ENCODE results near the gene C1orf50.
A peak's percentile ranks its signal among the peaks of the same experiment; 100 is the strongest.

C1orf50 gene

DNA sequence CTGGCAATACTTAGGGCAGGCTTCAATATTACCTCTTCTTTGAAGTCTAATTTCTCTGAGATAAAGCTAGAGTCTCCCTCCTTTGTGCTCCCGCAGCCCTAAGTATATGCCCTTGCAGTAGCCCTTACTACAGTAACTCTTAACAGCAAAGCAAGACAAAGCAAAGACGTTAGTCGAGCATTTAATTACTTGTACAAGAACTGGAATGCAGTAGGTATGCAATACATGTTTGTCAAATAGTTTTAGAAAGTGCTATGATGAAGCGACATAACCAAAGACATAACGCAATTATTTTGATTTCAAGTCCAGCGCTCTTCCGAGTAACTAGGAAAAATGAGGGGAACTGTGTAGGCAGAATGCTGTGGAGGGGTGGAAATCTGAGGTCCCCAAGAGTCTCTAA, 1.8 kb upstream of the C1orf50 start (continued):
- TF ChIP-seq, protein P1, sequence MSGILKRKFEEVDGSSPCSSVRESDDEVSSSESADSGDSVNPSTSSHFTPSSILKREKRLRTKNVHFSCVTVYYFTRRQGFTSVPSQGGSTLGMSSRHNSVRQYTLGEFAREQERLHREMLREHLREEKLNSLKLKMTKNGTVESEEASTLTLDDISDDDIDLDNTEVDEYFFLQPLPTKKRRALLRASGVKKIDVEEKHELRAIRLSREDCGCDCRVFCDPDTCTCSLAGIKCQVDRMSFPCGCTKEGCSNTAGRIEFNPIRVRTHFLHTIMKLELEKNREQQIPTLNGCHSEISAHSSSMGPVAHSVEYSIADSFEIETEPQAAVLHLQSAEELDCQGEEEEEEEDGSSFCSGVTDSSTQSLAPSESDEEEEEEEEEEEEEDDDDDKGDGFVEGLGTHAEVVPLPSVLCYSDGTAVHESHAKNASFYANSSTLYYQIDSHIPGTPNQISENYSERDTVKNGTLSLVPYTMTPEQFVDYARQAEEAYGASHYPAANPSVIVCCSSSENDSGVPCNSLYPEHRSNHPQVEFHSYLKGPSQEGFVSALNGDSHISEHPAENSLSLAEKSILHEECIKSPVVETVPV (CRISPR knock-in tag; IDR thresholded peaks at IDR 0.05), result no peak
- TF ChIP-seq TCF4 (CRISPR knock-in tag; IDR thresholded peaks at IDR 0.05; ENCODE audit: borderline replicate concordance) (no peak), CSDC2 (CRISPR knock-in tag; IDR thresholded peaks at IDR 0.05) (no peak), TOX (CRISPR knock-in tag; IDR thresholded peaks at IDR 0.05; ENCODE audit: borderline replicate concordance) (no peak)

DNA sequence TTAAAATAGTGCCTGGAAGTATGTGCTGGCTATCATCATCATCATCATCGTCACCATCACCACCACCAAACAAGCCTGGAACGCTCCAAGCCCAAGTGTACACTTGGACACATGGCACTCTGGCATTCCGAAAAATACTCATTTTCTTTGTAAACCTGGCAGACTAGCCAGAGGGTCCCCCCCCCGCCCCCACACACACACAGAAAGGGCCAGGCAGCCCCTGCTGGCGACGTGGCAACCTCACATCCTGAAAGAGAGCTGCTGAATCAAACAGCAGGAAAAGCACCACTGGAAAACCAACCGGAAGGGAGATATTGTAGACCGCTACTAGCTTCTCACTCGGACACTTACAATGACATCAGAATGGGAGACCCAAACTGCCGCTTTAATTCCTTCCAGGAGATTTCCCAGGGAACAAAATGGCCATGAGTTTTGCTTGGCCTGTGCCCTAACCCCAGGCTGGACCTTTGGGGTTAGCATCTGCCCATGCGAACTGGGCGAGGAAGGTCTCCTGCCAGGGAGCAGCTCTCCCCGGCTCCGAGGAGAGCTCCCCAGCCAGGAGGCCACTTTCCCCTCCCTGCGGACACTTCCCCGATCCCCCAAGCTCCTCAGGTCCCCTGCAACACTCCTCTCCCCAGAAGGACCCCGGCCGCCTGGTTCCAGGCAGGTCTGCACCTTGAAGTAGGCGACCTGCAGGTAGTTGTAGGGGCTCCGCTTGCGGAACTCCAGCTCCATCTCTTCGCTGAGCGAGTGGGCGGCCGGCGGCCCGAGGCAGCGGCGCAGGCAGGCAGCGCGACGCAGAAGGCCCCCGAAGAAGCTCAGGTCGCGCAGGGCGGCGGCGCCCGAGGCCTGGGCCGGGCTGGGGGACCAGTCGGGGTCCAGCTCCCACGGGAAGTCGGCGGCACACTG, 963 bp upstream of the C1orf50 start:
- peak; percentile 61 for ATAC-seq
- TF ChIP-seq ISL1 (CRISPR knock-in tag; IDR thresholded peaks at IDR 0.05) (no peak), ZFP30 (CRISPR knock-in tag; IDR thresholded peaks at IDR 0.05) (0 out of 2 replicates have a peak, but pooled peaks have one; percentile 26), CSDC2 (CRISPR knock-in tag; IDR thresholded peaks at IDR 0.05) (no peak)
- TF ChIP-seq, protein P2, sequence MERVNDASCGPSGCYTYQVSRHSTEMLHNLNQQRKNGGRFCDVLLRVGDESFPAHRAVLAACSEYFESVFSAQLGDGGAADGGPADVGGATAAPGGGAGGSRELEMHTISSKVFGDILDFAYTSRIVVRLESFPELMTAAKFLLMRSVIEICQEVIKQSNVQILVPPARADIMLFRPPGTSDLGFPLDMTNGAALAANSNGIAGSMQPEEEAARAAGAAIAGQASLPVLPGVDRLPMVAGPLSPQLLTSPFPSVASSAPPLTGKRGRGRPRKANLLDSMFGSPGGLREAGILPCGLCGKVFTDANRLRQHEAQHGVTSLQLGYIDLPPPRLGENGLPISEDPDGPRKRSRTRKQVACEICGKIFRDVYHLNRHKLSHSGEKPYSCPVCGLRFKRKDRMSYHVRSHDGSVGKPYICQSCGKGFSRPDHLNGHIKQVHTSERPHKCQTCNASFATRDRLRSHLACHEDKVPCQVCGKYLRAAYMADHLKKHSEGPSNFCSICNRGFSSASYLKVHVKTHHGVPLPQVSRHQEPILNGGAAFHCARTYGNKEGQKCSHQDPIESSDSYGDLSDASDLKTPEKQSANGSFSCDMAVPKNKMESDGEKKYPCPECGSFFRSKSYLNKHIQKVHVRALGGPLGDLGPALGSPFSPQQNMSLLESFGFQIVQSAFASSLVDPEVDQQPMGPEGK (CRISPR knock-in tag; IDR thresholded peaks at IDR 0.05; ENCODE audit: borderline replicate concordance), result peak; percentile 75; the same call in 1 of the 2 replicates
- TF ChIP-seq, protein P3, sequence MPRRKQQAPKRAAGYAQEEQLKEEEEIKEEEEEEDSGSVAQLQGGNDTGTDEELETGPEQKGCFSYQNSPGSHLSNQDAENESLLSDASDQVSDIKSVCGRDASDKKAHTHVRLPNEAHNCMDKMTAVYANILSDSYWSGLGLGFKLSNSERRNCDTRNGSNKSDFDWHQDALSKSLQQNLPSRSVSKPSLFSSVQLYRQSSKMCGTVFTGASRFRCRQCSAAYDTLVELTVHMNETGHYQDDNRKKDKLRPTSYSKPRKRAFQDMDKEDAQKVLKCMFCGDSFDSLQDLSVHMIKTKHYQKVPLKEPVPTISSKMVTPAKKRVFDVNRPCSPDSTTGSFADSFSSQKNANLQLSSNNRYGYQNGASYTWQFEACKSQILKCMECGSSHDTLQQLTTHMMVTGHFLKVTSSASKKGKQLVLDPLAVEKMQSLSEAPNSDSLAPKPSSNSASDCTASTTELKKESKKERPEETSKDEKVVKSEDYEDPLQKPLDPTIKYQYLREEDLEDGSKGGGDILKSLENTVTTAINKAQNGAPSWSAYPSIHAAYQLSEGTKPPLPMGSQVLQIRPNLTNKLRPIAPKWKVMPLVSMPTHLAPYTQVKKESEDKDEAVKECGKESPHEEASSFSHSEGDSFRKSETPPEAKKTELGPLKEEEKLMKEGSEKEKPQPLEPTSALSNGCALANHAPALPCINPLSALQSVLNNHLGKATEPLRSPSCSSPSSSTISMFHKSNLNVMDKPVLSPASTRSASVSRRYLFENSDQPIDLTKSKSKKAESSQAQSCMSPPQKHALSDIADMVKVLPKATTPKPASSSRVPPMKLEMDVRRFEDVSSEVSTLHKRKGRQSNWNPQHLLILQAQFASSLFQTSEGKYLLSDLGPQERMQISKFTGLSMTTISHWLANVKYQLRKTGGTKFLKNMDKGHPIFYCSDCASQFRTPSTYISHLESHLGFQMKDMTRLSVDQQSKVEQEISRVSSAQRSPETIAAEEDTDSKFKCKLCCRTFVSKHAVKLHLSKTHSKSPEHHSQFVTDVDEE (CRISPR knock-in tag; IDR thresholded peaks at IDR 0.05), result no peak

DNA sequence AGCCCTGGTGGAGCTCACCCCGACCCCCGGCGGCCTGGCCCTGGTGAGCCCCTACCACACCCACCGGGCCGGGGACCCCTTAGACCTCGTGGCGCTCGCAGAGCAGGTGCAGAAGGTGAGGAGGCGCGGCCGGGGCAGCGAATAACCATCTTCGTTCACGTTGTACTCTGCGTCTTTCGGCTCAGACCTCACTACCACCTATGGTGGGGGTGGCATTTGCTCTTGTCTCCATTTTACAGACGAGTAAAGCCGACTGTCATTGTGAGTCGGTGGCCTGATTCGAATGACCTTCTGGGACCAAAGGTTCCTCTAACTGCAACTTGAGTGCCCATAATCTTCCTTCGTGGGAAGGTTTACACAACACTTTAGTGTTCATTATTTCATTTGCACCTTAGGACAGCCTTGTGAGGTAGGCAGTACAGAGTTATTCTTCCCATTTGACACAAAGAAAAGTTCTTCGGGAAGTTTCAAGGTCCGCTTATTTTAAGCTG, 506 bp downstream of the C1orf50 start:
- peak; percentile 22 for ATAC-seq
- TF ChIP-seq ESRRG (CRISPR knock-in tag; IDR thresholded peaks at IDR 0.05) (no peak), CSDC2 (CRISPR knock-in tag; IDR thresholded peaks at IDR 0.05) (no peak), ZNF8 (CRISPR knock-in tag; IDR thresholded peaks at IDR 0.05) (no peak), ZNF565 (CRISPR knock-in tag; conservative IDR thresholded peaks at IDR 0.05; ENCODE audit: low read depth) (no peak), ZNF70 (CRISPR knock-in tag; IDR thresholded peaks at IDR 0.05) (no peak), OSR1 (CRISPR knock-in tag; IDR thresholded peaks at IDR 0.05) (no peak), ISL1 (CRISPR knock-in tag; IDR thresholded peaks at IDR 0.05) (no peak), ARNTL (CRISPR knock-in tag; IDR thresholded peaks at IDR 0.05; ENCODE audit: borderline replicate concordance, low read depth) (no peak), TOX (CRISPR knock-in tag; IDR thresholded peaks at IDR 0.05; ENCODE audit: borderline replicate concordance) (no peak), ZFP3 (CRISPR knock-in tag; IDR thresholded peaks at IDR 0.05) (no peak), ZFP30 (CRISPR knock-in tag; IDR thresholded peaks at IDR 0.05) (no peak), TCF4 (CRISPR knock-in tag; IDR thresholded peaks at IDR 0.05; ENCODE audit: borderline replicate concordance) (no peak), SNAI2 (CRISPR knock-in tag; IDR thresholded peaks at IDR 0.05) (no peak)
- TF ChIP-seq, protein P1 (CRISPR knock-in tag; IDR thresholded peaks at IDR 0.05), result no peak
- TF ChIP-seq, protein P3 (CRISPR knock-in tag; IDR thresholded peaks at IDR 0.05), result no peak
- TF ChIP-seq, protein P4, sequence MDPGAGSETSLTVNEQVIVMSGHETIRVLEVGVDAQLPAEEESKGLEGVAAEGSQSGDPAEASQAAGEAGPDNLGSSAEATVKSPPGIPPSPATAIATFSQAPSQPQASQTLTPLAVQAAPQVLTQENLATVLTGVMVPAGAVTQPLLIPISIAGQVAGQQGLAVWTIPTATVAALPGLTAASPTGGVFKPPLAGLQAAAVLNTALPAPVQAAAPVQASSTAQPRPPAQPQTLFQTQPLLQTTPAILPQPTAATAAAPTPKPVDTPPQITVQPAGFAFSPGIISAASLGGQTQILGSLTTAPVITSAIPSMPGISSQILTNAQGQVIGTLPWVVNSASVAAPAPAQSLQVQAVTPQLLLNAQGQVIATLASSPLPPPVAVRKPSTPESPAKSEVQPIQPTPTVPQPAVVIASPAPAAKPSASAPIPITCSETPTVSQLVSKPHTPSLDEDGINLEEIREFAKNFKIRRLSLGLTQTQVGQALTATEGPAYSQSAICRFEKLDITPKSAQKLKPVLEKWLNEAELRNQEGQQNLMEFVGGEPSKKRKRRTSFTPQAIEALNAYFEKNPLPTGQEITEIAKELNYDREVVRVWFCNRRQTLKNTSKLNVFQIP (CRISPR knock-in tag; IDR thresholded peaks at IDR 0.05; ENCODE audit: borderline replicate concordance, low read depth), result no peak
- TF ChIP-seq, protein P2 (CRISPR knock-in tag; IDR thresholded peaks at IDR 0.05; ENCODE audit: borderline replicate concordance), result no peak
- TF ChIP-seq, protein P5, sequence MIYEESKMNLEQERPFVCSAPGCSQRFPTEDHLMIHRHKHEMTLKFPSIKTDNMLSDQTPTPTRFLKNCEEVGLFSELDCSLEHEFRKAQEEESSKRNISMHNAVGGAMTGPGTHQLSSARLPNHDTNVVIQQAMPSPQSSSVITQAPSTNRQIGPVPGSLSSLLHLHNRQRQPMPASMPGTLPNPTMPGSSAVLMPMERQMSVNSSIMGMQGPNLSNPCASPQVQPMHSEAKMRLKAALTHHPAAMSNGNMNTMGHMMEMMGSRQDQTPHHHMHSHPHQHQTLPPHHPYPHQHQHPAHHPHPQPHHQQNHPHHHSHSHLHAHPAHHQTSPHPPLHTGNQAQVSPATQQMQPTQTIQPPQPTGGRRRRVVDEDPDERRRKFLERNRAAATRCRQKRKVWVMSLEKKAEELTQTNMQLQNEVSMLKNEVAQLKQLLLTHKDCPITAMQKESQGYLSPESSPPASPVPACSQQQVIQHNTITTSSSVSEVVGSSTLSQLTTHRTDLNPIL (CRISPR knock-in tag; IDR thresholded peaks at IDR 0.05; ENCODE audit: low read depth), result no peak
